HepG2 (cell line): ENCODE results near the gene OR6S1. TPM values are rescaled to one million over a fixed set of nuclear protein-coding genes. Genes with fewer than 3 reads are reported as not detected.
A peak's percentile ranks its signal among the peaks of the same experiment; 100 is the strongest.

ENCODE experiments used
- ELF3 ChIP-seq: IDR thresholded peaks from 2 replicates; pipeline ENCODE4 v1.6.1; 2016; ENCODE audit warnings: missing genetic modification reagents, missing compliant biosample characterization
- FOXK1 ChIP-seq: sonication (generic); formaldehyde crosslinking; IDR thresholded peaks from 2 replicates; pipeline ENCODE4 v1.4.0; 2020; ENCODE audit warnings: low read depth, missing genetic modification reagents, borderline replicate concordance
- HHEX ChIP-seq: IDR thresholded peaks from 2 replicates; pipeline ENCODE4 v1.6.1; 2016; ENCODE audit warnings: control low read depth
- MAFG ChIP-seq: sonication (generic); formaldehyde crosslinking; IDR thresholded peaks from 2 replicates; pipeline ENCODE4 v1.5.1; 2020; ENCODE audit warnings: mild to moderate bottlenecking, missing genetic modification reagents
- MED8 ChIP-seq: sonication (generic); formaldehyde crosslinking; IDR thresholded peaks from 2 replicates; pipeline ENCODE4 v1.8.1; 2023; ENCODE audit warnings: mild to moderate bottlenecking, missing genetic modification reagents; ENCODE audit not compliant: insufficient replicate concordance
- PAX8 ChIP-seq: sonication (generic); formaldehyde crosslinking; IDR thresholded peaks from 2 replicates; pipeline ENCODE4 v1.8.0; 2022; ENCODE audit warnings: mild to moderate bottlenecking, missing genetic modification reagents, borderline replicate concordance
- RARA ChIP-seq: IDR thresholded peaks from 2 replicates; pipeline ENCODE4 v1.6.1; 2016; ENCODE audit warnings: missing genetic modification reagents, missing compliant biosample characterization
- RCOR2 ChIP-seq: IDR thresholded peaks from 2 replicates; pipeline ENCODE4 v1.6.1; 2016; ENCODE audit warnings: missing biosample characterization, missing genetic modification reagents
- STAG1 ChIP-seq: sonication (generic); formaldehyde crosslinking; IDR thresholded peaks from 2 replicates; pipeline ENCODE4 v1.4.0; 2020; ENCODE audit warnings: missing genetic modification reagents
- TFAP4 ChIP-seq: sonication (generic); IDR thresholded peaks from 2 replicates; pipeline ENCODE4 v1.6.1; 2016; ENCODE audit warnings: low read depth, borderline replicate concordance
- WIZ ChIP-seq: sonication (generic); formaldehyde crosslinking; IDR thresholded peaks from 2 replicates; pipeline ENCODE4 v1.5.1; 2020; ENCODE audit warnings: mild to moderate bottlenecking, missing genetic modification reagents
- ZBTB1 ChIP-seq: sonication (generic); formaldehyde crosslinking; IDR thresholded peaks from 2 replicates; pipeline ENCODE4 v1.4.0; 2020; ENCODE audit warnings: missing genetic modification reagents, borderline replicate concordance
- ZNF687 ChIP-seq: sonication (generic); formaldehyde crosslinking; IDR thresholded peaks from 2 replicates; pipeline ENCODE4 v1.5.1; 2020; ENCODE audit warnings: mild to moderate bottlenecking, missing genetic modification reagents, moderate library complexity
- ZNF749 ChIP-seq: sonication (generic); formaldehyde crosslinking; IDR thresholded peaks from 2 replicates; pipeline ENCODE4 v1.8.0; 2022; ENCODE audit warnings: mild to moderate bottlenecking, missing genetic modification reagents, moderate library complexity, borderline replicate concordance
- ZNF780A ChIP-seq: sonication (generic); formaldehyde crosslinking; IDR thresholded peaks from 2 replicates; pipeline ENCODE4 v1.8.0; 2022; ENCODE audit warnings: mild to moderate bottlenecking, missing genetic modification reagents, moderate library complexity
- ZNF850 ChIP-seq: sonication (generic); formaldehyde crosslinking; conservative IDR thresholded peaks from 2 replicates; pipeline ENCODE4 v1.9.0; 2021; ENCODE audit warnings: mild to moderate bottlenecking, missing genetic modification reagents
- polyA plus RNA-seq, 8 experiments: library from polyadenylated mRNA; depleted of rRNA in 3 of 8; stranded (reverse) in 7 of 8; unstranded in 1 of 8; fragments of >200 nt; fragmentation: Illumina TruSeq in 4 of 8; extraction: Trizol in 4 of 8; gene quantifications; 2 replicates each; pipeline versions ENCODE4 v1.2.1 to v1.2.3, GENCODE V29; 2011 to 2016; ENCODE audit warnings: low read depth in 4 of 8, missing spikeins in 1 of 8, mixed read lengths in 1 of 8; ENCODE audit not compliant: insufficient read depth in 1 of 8
- total RNA-seq, 5 experiments: library from RNA; depleted of rRNA; stranded (reverse); fragments of >200 nt; fragmentation: Illumina TruSeq; extraction: Trizol; gene quantifications; 2 replicates each; pipeline ENCODE4 v1.2.3, GENCODE V29; 2016; ENCODE audit warnings: low read depth in 1 of 5
- TF ChIP-seq, protein P1 (sequence below): sonication (generic); formaldehyde crosslinking; IDR thresholded peaks from 2 replicates; pipeline ENCODE4 v1.4.0; 2020; ENCODE audit warnings: mild to moderate bottlenecking, missing genetic modification reagents, borderline replicate concordance
- TF ChIP-seq, protein P2 (sequence below): IDR thresholded peaks from 2 replicates; pipeline ENCODE4 v1.4.0; 2020; ENCODE audit warnings: mild to moderate bottlenecking, missing genetic modification reagents

The OR6S1 gene
- total and polyA plus RNA-seq, 2 of the 13 experiments (the other 11 are each of a cell fraction or from before 2014, with no cell fraction given) = 0.09 TPM; not detected in 1

GRCh38 chr14:20688167-20688839 is 46.8 kb upstream of the OR6S1 start, which contains the start of gene ANG (continued):
- 0 out of 2 replicates have a peak, but pooled peaks have one; percentile 6 for TF ChIP-seq PAX8 (CRISPR knock-in tag)
- TF ChIP-seq MED8 (CRISPR knock-in tag) = no peak
- TF ChIP-seq RARA (CRISPR knock-in tag) = peak; percentile 24; the same call in 1 of the 2 replicates
- TF ChIP-seq ZNF687 (CRISPR knock-in tag) = no peak
- no peak; the same call in 1 of the 2 replicates for TF ChIP-seq HHEX
- TF ChIP-seq ZNF749 (CRISPR knock-in tag) = no peak
- no peak for TF ChIP-seq ZNF850 (CRISPR knock-in tag)
- TF ChIP-seq ZBTB1 (CRISPR knock-in tag) = no peak
- peak; percentile 14; the same call in 1 of the 2 replicates for TF ChIP-seq RCOR2 (CRISPR knock-in tag)
- TF ChIP-seq, protein P1, sequence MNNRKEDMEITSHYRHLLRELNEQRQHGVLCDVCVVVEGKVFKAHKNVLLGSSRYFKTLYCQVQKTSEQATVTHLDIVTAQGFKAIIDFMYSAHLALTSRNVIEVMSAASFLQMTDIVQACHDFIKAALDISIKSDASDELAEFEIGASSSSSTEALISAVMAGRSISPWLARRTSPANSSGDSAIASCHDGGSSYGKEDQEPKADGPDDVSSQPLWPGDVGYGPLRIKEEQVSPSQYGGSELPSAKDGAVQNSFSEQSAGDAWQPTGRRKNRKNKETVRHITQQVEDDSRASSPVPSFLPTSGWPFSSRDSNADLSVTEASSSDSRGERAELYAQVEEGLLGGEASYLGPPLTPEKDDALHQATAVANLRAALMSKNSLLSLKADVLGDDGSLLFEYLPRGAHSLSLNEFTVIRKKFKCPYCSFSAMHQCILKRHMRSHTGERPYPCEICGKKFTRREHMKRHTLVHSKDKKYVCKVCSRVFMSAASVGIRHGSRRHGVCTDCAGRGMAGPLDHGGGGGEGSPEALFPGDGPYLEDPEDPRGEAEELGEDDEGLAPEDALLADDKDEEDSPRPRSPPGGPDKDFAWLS (CRISPR knock-in tag) = no peak
- no peak for TF ChIP-seq FOXK1 (CRISPR knock-in tag)
- TF ChIP-seq TFAP4 = peak; percentile 24; the same call in 1 of the 2 replicates
- TF ChIP-seq STAG1 (CRISPR knock-in tag) = no peak
- TF ChIP-seq ZNF780A (CRISPR knock-in tag) = peak; percentile 74; the same call in 1 of the 2 replicates
- TF ChIP-seq, protein P2, sequence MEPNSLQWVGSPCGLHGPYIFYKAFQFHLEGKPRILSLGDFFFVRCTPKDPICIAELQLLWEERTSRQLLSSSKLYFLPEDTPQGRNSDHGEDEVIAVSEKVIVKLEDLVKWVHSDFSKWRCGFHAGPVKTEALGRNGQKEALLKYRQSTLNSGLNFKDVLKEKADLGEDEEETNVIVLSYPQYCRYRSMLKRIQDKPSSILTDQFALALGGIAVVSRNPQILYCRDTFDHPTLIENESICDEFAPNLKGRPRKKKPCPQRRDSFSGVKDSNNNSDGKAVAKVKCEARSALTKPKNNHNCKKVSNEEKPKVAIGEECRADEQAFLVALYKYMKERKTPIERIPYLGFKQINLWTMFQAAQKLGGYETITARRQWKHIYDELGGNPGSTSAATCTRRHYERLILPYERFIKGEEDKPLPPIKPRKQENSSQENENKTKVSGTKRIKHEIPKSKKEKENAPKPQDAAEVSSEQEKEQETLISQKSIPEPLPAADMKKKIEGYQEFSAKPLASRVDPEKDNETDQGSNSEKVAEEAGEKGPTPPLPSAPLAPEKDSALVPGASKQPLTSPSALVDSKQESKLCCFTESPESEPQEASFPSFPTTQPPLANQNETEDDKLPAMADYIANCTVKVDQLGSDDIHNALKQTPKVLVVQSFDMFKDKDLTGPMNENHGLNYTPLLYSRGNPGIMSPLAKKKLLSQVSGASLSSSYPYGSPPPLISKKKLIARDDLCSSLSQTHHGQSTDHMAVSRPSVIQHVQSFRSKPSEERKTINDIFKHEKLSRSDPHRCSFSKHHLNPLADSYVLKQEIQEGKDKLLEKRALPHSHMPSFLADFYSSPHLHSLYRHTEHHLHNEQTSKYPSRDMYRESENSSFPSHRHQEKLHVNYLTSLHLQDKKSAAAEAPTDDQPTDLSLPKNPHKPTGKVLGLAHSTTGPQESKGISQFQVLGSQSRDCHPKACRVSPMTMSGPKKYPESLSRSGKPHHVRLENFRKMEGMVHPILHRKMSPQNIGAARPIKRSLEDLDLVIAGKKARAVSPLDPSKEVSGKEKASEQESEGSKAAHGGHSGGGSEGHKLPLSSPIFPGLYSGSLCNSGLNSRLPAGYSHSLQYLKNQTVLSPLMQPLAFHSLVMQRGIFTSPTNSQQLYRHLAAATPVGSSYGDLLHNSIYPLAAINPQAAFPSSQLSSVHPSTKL (CRISPR knock-in tag) = no peak; the same call in 1 of the 2 replicates
- TF ChIP-seq WIZ (CRISPR knock-in tag) = no peak
- no peak for TF ChIP-seq MAFG (CRISPR knock-in tag)
- no peak; the same call in 1 of the 2 replicates for TF ChIP-seq ELF3 (CRISPR knock-in tag)
